ENCODE measurements around the gene GRIN2A. TPM values are rescaled to one million over a fixed set of nuclear protein-coding genes. Genes with fewer than 3 reads are reported as not detected.

GRIN2A gene
- total and polyA plus RNA-seq, 10 donors, result under 0.01 to 0.10 (median 0.03) TPM; not detected in 7

- Histone ChIP-seq H3K9me3 (peaks cover 0 to 7% (median 0%) of the 10 kb centered on the region in 8 donors), H3K27ac (no peak overlapping the region), H3K36me3 (no peaks in the 10 kb centered on the region), H3K4me1 (peaks cover 0 to 7% (median 2%) of the 10 kb centered on the region in 6 donors), H3K27me3 (replicated peaks in 1 of 7) (peaks cover 0 to 56% (median 4%) of the 10 kb centered on the region in 7 donors), H3K4me3 (no peak overlapping the region)
- intact Hi-C loops (cut with DNase I; ENCODE audit: low total_unique reads), result no loop called here
- 77 to 96% (median 91%) methylated on average over 4 of the region's 4 CpGs for WGBS, 5 donors
- no peak for TF ChIP-seq POLR2A (IDR thresholded peaks at IDR 0.05)
- TF ChIP-seq CTCF (IDR thresholded peaks at IDR 0.05 in 8 of 11, conservative IDR thresholded peaks at IDR 0.05 in 3 of 11), result no peak
- TF ChIP-seq POLR2AphosphoS5 (IDR thresholded peaks at IDR 0.05), result no peak
- DNase-seq, result no peak
Measured at GRCh38 chr16:10037751-10038150, 144.5 kb downstream of the GRIN2A start.

- TF ChIP-seq CTCF (IDR thresholded peaks at IDR 0.05 in 8 of 11, conservative IDR thresholded peaks at IDR 0.05 in 3 of 11) (no peak), POLR2A (IDR thresholded peaks at IDR 0.05) (no peak), POLR2AphosphoS5 (IDR thresholded peaks at IDR 0.05) (no peak)
- no peak overlapping the region for H3K4me3 ChIP-seq
- H3K27me3 ChIP-seq (replicated peaks in 1 of 7), result peaks cover 0 to 52% (median 4%) of the 10 kb centered on the region in 7 donors
- DNase-seq, result no peak
- 56 to 72% (median 64%) methylated on average over 7 of the region's 7 CpGs for WGBS, 5 donors
- no peak overlapping the region for H3K27ac ChIP-seq
- H3K4me1 ChIP-seq, result peaks cover 0 to 7% (median 2%) of the 10 kb centered on the region in 6 donors
- peaks cover 0 to under 1% (median 0%) of the 10 kb centered on the region in 8 donors for H3K9me3 ChIP-seq
- no peaks in the 10 kb centered on the region for H3K36me3 ChIP-seq
- intact Hi-C loops (cut with DNase I; ENCODE audit: low total_unique reads), result no loop called here
Measured at GRCh38 chr16:10036956-10037355, 145.3 kb downstream of the GRIN2A start.

GRCh38 chr16:10033556-10033955, 148.7 kb downstream of the GRIN2A start:
- no peak for TF ChIP-seq CTCF (IDR thresholded peaks at IDR 0.05 in 8 of 11, conservative IDR thresholded peaks at IDR 0.05 in 3 of 11)
- no peak for TF ChIP-seq POLR2A (IDR thresholded peaks at IDR 0.05)
- no peak for TF ChIP-seq POLR2AphosphoS5 (IDR thresholded peaks at IDR 0.05)
- Histone ChIP-seq H3K4me1 (no peaks in the 10 kb centered on the region), H3K27me3 (replicated peaks in 1 of 7) (peaks cover 0 to 23% (median 0%) of the 10 kb centered on the region in 7 donors), H3K36me3 (no peaks in the 10 kb centered on the region), H3K9me3 (no peaks in the 10 kb centered on the region), H3K27ac (no peak overlapping the region), H3K4me3 (no peak overlapping the region)
- WGBS, 5 donors, result 72 to 83% (median 80%) methylated on average over 5 of the region's 5 CpGs
- intact Hi-C loops (cut with DNase I; ENCODE audit: low total_unique reads), result no loop called here
- DNase-seq, result no peak

GRCh38 chr16:10031955-10032354, 150.3 kb downstream of the GRIN2A start:
- H3K27ac ChIP-seq, result no peak overlapping the region
- 88 to 96% (median 89%) methylated on average over 4 of the region's 4 CpGs for WGBS, 5 donors
- H3K4me3 ChIP-seq, result no peak overlapping the region
- H3K27me3 ChIP-seq (replicated peaks in 1 of 7), result peaks cover 0 to 7% (median 0%) of the 10 kb centered on the region in 7 donors
- H3K4me1 ChIP-seq, result no peaks in the 10 kb centered on the region
- H3K9me3 ChIP-seq, result no peaks in the 10 kb centered on the region
- intact Hi-C loops (cut with DNase I; ENCODE audit: low total_unique reads), result no loop called here
- no peak for TF ChIP-seq POLR2AphosphoS5 (IDR thresholded peaks at IDR 0.05)
- TF ChIP-seq CTCF (IDR thresholded peaks at IDR 0.05 in 8 of 11, conservative IDR thresholded peaks at IDR 0.05 in 3 of 11), result no peak
- TF ChIP-seq POLR2A (IDR thresholded peaks at IDR 0.05), result no peak
- no peaks in the 10 kb centered on the region for H3K36me3 ChIP-seq
- DNase-seq, result no peak

All from spleen (tissue), 11 donors.